Liver (tissue), 3 donors: ENCODE data around the gene BCAS4.
A peak's percentile ranks its signal among the peaks of the same experiment; 100 is the strongest.

Experiments used
- ATF3 ChIP-seq: IDR thresholded peaks from 2 replicates; pipeline ENCODE4 v1.6.1; 2016; ENCODE audit warnings: antibody characterized with exemption
- CTCF ChIP-seq: fragments of 150-350 bp; IDR thresholded peaks from 2 replicates; pipeline ENCODE4 v1.5.1; 2017; ENCODE audit warnings: improper control_type of control experiment, low read depth, low read length; ENCODE audit not compliant: missing input control
- EGR1 ChIP-seq, 2 donors: IDR thresholded peaks; 2 replicates each; pipeline ENCODE4 v1.6.1; 2016 to 2018; ENCODE audit warnings: antibody characterized with exemption in 2 of 2, low read depth in 2 of 2
- GABPA ChIP-seq, 2 donors: IDR thresholded peaks in 1 of 2; conservative IDR thresholded peaks in 1 of 2; 2 replicates each; pipeline ENCODE4 v1.6.1; 2016; ENCODE audit warnings: antibody characterized with exemption in 2 of 2, mild to moderate bottlenecking in 1 of 2, moderate library complexity in 1 of 2
- MAX ChIP-seq: IDR thresholded peaks from 2 replicates; pipeline ENCODE4 v1.6.1; 2016; ENCODE audit warnings: antibody characterized with exemption
- RAD21 ChIP-seq, 2 donors: IDR thresholded peaks; 2 replicates each; pipeline ENCODE4 v1.6.1; 2016; ENCODE audit warnings: antibody characterized with exemption in 2 of 2, mild to moderate bottlenecking in 2 of 2
- REST ChIP-seq: IDR thresholded peaks from 2 replicates; pipeline ENCODE4 v1.6.1; 2016; ENCODE audit warnings: antibody characterized with exemption, mild to moderate bottlenecking
- RXRA ChIP-seq, 2 donors: IDR thresholded peaks; 2 replicates each; pipeline ENCODE4 v1.6.1; 2017 to 2018; ENCODE audit warnings: antibody characterized with exemption in 2 of 2, mild to moderate bottlenecking in 1 of 2
- ZBTB33 ChIP-seq: IDR thresholded peaks from 2 replicates; pipeline ENCODE4 v1.6.1; 2016; ENCODE audit warnings: antibody characterized with exemption
- donor health status: healthy.
- donor health status: healthy.

GRCh38 chr20:50794846-50795634, at the start of gene BCAS4:
- TF ChIP-seq EGR1 (IDR thresholded peaks at IDR 0.05; ENCODE audit: low read depth in 2 of 2): peak; percentile 82 to 94
- TF ChIP-seq CTCF: peak; percentile 99
- TF ChIP-seq REST: no peak
- TF ChIP-seq MAX: no peak
- TF ChIP-seq GABPA (IDR thresholded peaks at IDR 0.05 in 1 of 2, conservative IDR thresholded peaks at IDR 0.05 in 1 of 2): no peak
- TF ChIP-seq RAD21 (IDR thresholded peaks at IDR 0.05): peak; percentile 44 to 64
- TF ChIP-seq ZBTB33: no peak
- no peak for TF ChIP-seq ATF3
- TF ChIP-seq RXRA (IDR thresholded peaks at IDR 0.05): no peak
